Neural crest cell (in vitro differentiated cells): Measurements from ENCODE around the gene FAM209B. TPM values are rescaled to one million over a fixed set of nuclear protein-coding genes. Genes with fewer than 3 reads are reported as not detected.
"Not testable (repeated sequence)": the region's sequence is repeated elsewhere in the genome, so short reads cannot be mapped to it uniquely, and the experiment has no call there.

Experiments used
- DNase-seq: peaks from one replicate; pipeline ENCODE4 v3.0.0; 2021; ENCODE audit warnings: low read depth, mixed read lengths, low spot score
- H3K27ac Mint-ChIP-seq: one replicate; pipeline ENCODE4 v1.8.0; 2021; ENCODE audit warnings: mild to moderate bottlenecking, mixed read lengths; ENCODE audit not compliant: unreplicated experiment
- H3K27me3 Mint-ChIP-seq: 2 replicates; pipeline ENCODE4 v1.8.0; 2021; ENCODE audit warnings: low read depth, mild to moderate bottlenecking, mixed read lengths
- H3K36me3 Mint-ChIP-seq: 2 replicates; pipeline ENCODE4 v1.8.0; 2021; ENCODE audit warnings: low read depth, mild to moderate bottlenecking, mixed read lengths
- H3K4me1 Mint-ChIP-seq: 2 replicates; pipeline ENCODE4 v1.8.0; 2021; ENCODE audit warnings: mixed read lengths
- H3K4me3 Mint-ChIP-seq: one replicate; pipeline ENCODE4 v1.8.0; 2021; ENCODE audit warnings: mild to moderate bottlenecking, mixed read lengths
- H3K9me3 Mint-ChIP-seq: 2 replicates; pipeline ENCODE4 v1.8.0; 2021; ENCODE audit warnings: mixed read lengths
- CTCF ChIP-seq: fragments of 200-600 bp; sonication (generic); conservative IDR thresholded peaks from 2 replicates; pipeline ENCODE4 v1.5.0; 2021; ENCODE audit warnings: antibody characterized with exemption, mild to moderate bottlenecking
- total RNA-seq: library from RNA; stranded (reverse); gene quantifications from 2 replicates; pipeline ENCODE4 v1.2.1, GENCODE V29; 2021

FAM209B gene
- total RNA-seq, 1 donor from 2014 or later, result not detected

GRCh38 chr20:56520180-56520579 is 12.9 kb upstream of the FAM209B start:
- Mint-ChIP-seq H3K27me3 (no peaks in the 10 kb centered on the region), H3K4me1 (no peaks in the 10 kb centered on the region), H3K36me3 (peaks cover 29% of the 10 kb centered on the region), H3K9me3 (peaks cover 8% of the 10 kb centered on the region), H3K4me3 (no peak overlapping the region), H3K27ac (no peak overlapping the region)
- no peak for DNase-seq
- TF ChIP-seq CTCF, result no peak

- H3K36me3 Mint-ChIP-seq, result peaks cover 29% of the 10 kb centered on the region
- not testable (repeated sequence) for H3K9me3 Mint-ChIP-seq, H3K27ac Mint-ChIP-seq, H3K27me3 Mint-ChIP-seq, DNase-seq, H3K4me1 Mint-ChIP-seq, H3K4me3 Mint-ChIP-seq
Observed at GRCh38 chr20:56520746-56521354, 12.2 kb upstream of the FAM209B start.

- H3K4me1 Mint-ChIP-seq, result no peaks in the 10 kb centered on the region
- no peaks in the 10 kb centered on the region for H3K27me3 Mint-ChIP-seq
- no peak for DNase-seq
- no peak for TF ChIP-seq CTCF
- peaks cover 8% of the 10 kb centered on the region for H3K9me3 Mint-ChIP-seq
- no peak overlapping the region for H3K4me3 Mint-ChIP-seq
- no peak overlapping the region for H3K27ac Mint-ChIP-seq
- H3K36me3 Mint-ChIP-seq, result peaks cover 29% of the 10 kb centered on the region
Observed at GRCh38 chr20:56522311-56522710, 10.7 kb upstream of the FAM209B start.

- H3K36me3 Mint-ChIP-seq, result peaks cover 17% of the 10 kb centered on the region
- H3K27ac Mint-ChIP-seq, H3K4me1 Mint-ChIP-seq, H3K27me3 Mint-ChIP-seq, H3K9me3 Mint-ChIP-seq, DNase-seq, H3K4me3 Mint-ChIP-seq: not testable (repeated sequence)
Observed at GRCh38 chr20:56524444-56524843, 8.6 kb upstream of the FAM209B start, which contains the start of gene FAM209A. Gene FAM209A, plus strand, starts transcription at chr20:56524744. Its CDS starts 65 bp downstream, at chr20:56524809.

DNA sequence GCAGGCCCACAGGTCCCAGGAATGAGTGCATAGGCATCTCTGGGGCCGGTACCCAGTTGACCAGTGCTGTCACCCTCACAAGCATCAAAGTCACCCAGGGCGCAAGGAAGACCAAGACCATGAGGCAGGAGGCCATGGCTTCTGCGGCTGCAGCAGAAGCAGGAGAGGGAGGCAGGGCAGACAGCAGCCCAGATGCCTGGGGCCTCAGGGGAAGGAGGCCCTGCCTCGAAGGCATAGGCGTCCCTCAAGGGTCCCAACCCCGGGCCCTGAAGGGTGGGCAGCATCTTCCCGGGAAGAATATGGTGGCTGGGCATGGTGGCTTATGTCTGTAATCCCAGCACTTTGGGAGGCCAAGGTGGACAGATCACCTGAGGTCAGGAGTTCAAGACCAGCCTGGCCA is 5.5 kb upstream of the FAM209B start:
- Mint-ChIP-seq H3K27ac (no peak overlapping the region), H3K4me3 (no peak overlapping the region), H3K9me3 (no peaks in the 10 kb centered on the region), H3K4me1 (no peaks in the 10 kb centered on the region), H3K27me3 (no peaks in the 10 kb centered on the region), H3K36me3 (no peaks in the 10 kb centered on the region)
- TF ChIP-seq CTCF, result no peak
- DNase-seq, result no peak

DNA sequence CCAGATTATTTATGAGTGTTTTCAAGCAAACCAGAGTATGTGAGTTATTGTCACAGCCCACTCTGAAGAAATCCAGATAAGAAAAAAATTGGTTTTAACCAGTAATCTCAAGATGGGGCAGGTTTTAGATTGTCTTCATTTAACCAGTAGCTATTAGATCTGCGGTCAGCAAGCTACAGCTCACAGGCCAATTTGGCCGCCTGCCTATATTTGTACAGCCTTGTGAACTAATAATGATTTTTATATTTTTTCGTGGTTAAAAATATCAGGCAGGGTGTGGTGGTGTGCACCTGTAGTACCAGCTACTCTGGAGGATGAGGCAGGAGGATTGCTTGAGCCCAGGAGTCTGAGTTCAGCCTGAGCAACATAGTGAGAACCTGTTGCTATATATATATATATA is 5.0 kb downstream of the FAM209B start:
- no peak overlapping the region for H3K27ac Mint-ChIP-seq
- no peaks in the 10 kb centered on the region for H3K27me3 Mint-ChIP-seq
- no peaks in the 10 kb centered on the region for H3K36me3 Mint-ChIP-seq
- no peak for DNase-seq
- TF ChIP-seq CTCF, result no peak
- H3K4me1 Mint-ChIP-seq, result no peaks in the 10 kb centered on the region
- H3K9me3 Mint-ChIP-seq, result no peaks in the 10 kb centered on the region
- H3K4me3 Mint-ChIP-seq, result no peak overlapping the region
